T47D (cell line): ENCODE results near the gene CSF1.
"Not testable (repeated sequence)": the region's sequence is repeated elsewhere in the genome, so short reads cannot be mapped to it uniquely, and the experiment has no call there.

Source experiments
- DNase-seq, 2 experiments: peaks; one replicate each; pipeline versions ENCODE4 v3.0.0 to v3.0.0-alpha.2; 2011 to 2012; ENCODE audit warnings: low read depth in 1 of 2, low spot score in 1 of 2
- JUND ChIP-seq: IDR thresholded peaks from 2 replicates; pipeline ENCODE4 v1.6.1; 2012; ENCODE audit warnings: low read depth
- in situ Hi-C: cut with HindIII; loops from 2 replicates; pipeline ENCODE4 v1.10.0; 2016; ENCODE audit warnings: low sequenced_read_pairs, low pct_unique_long_range_greater_than_20kb

Gene CSF1

GRCh38 chr1:109877776-109878175, 32.9 kb upstream of the CSF1 start:
- no peak for DNase-seq
- in situ Hi-C loops: no loop called here
- no peak for TF ChIP-seq JUND

DNA sequence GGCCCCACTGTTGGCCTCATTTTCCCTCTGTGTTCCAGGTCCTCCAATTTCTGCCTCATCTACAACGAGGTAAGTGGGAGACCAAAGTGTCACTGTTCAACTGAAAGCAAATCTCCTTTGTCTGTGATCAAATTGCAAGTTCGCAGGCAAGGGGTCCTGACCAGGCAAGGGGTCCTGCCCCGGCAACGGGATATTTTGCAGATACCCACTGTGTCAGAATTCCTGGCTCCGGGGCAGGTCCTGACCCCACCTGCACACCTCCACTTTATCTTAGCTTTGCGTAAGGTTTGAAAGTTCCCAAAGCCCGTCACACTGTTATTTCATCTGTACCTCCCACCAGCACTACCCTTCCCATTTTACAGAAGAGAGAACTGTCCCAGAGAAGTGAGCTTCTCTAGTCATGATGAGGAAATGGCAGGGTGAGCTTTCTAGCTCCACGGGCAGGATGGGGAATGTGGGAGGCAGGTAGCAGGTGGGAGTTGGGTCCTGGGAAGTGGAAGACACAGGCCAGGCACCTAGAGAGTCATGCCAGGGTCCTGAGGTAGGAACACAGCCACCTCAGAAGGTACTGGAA, 32.0 kb upstream of the CSF1 start:
- TF ChIP-seq JUND: no peak
- no peak for DNase-seq
- in situ Hi-C loops: no loop called here

DNA sequence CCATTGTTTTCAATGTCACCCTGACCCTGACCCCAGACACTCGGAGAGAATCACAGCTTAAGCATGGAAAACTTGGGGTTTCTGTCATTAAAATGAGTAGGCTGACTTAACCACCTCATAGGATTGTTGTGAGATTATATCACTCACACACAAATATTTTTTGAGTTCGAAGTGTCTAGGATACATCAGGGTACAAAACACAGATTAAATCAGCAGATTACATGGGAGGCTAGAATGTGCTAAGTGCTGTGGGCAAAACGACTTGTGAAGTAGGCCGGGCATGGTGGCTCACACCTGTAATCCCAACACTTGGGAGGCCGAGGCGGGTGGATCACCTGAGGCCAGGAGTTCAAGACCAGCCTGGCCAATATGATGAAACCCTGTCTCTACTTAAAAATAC, 31.3 kb upstream of the CSF1 start:
- in situ Hi-C loops: not testable (repeated sequence)
- peak in 1 of 2 experiments; percentile 45 for DNase-seq

DNA sequence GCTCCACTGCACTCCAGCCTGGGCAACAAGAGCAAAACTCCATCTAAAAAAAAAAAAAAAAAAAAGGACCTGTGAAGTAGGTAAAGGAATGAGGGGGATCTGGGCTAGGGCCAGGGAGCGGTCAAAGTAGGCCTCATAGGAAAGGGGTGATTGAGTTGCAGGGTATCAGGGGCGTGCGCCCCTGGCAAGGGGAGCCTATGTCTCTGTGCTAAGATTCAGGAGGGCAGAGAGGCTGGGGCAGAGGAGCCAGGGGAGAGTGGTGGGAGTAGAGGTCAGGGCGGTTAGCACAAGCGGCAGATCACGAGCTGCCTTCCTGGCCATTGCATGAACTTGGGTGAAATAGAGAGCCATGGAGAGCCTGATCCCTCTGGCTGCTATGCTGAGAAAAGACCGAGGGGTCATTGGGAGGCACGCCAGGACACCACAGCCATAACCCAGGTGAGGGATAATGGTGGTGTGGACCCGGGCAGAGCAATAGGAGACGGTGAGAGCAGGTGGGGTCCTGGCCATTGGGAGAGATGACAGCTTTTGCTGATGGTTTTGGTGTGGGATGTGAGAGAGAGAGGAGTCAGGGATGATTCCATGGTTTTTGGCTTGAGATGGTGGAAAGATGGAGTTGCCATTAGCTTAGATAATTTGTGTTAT, 30.6 kb upstream of the CSF1 start:
- in situ Hi-C loops: no loop called here
- no peak for TF ChIP-seq JUND
- no peak for DNase-seq

DNA sequence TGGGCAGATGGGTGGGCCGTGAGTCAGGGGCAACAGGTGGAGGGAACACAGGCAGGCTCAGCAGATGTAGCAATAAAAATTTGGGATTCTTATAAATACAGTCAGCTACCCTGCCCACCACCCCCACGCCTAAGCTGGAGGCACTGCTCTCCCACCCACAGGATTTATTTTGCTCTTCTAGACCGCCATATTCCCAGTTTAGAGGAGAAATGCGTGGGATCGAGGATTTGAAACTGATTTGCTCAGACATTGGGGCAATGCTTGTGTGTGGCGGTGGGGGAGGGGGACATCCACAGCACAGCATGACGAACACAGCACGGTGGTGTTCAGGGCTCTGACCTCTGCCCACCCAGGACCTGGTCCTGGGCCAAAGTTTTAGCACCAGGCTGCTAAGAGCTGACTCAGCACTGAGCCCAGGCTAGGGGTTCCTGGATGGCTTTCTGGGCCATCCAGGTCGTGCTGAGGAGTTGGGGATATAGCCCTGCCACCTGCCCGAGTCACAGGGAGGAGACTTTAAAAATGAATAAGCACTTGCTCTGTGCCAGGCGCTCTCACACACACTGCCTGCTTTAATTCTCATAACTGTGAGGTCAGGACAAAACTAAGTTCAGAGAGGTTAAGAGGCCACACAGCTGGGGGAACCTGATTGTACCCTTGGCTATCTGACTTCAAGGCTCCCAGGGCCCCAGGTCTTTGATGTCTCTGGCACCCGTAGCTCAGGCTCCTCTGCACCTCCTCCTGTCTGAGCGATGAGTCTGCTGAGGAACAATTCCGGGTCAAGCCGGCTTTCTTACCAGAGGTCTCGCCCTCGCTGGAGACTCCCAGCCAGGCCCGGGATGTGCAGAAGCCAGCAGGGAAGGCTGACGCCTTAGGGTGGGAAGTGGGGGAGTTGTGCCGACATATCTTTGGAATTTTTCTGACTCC, 29.4 kb upstream of the CSF1 start:
- in situ Hi-C loops: no loop called here
- no peak for DNase-seq
- TF ChIP-seq JUND: no peak

DNA sequence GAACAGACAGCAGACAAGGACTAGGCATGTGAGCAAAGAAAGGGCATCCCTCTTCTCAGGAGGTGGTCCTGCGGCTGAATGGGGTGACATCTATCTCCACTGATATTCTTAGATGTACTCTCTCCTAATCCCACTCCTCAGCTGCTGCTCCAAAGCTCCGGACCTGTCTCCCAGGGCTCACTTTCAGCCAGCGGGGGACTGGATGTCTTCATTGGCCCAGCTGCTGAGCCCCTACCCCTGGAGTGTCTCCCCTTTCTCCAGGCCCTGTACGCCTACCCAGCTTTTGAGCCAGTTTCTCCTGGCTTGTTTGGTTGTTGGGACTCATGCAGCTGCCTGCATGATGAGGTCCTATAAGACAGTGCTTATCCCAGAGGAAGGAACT, 28.8 kb upstream of the CSF1 start:
- no peak for DNase-seq
- in situ Hi-C loops: no loop called here
- no peak for TF ChIP-seq JUND

GRCh38 chr1:109882288-109883245, 28.1 kb upstream of the CSF1 start:
- no peak for TF ChIP-seq JUND
- DNase-seq: no peak
- in situ Hi-C loops: no loop called here

GRCh38 chr1:109883248-109883955, 27.2 kb upstream of the CSF1 start:
- DNase-seq: no peak
- no peak for TF ChIP-seq JUND
- in situ Hi-C loops: no loop called here

DNA sequence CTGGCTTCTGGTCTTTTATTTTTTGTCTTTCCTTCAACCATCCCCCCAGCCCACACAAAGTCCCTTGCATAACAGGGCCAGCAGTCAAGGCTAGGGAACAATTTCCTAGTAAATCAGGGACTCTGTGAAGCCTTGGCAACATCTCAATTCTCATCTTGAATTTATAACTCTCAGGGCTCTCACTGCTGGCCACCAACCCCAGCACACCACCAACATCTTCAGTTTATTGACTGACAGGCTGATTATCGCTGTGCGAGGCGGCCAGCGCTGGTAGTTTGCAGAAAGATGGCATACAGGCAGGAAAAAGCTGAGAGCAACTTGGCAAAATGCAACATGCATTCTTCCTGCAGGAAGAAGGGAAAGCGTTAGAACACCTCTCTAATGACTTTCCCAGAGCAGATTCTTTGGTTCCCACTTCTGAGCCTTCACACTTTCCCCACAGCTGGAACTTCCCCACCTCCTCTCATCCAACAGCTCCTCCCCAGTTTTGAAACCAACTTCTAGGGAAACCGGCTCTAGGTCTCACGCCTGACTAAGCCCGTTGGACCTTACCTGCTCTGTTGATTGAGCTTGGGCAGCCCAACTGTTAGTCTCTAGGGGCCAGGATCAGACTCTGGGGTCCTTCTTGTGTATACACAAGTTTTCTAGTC, 26.3 kb upstream of the CSF1 start:
- TF ChIP-seq JUND: no peak
- in situ Hi-C loops: no loop called here
- no peak for DNase-seq

DNA sequence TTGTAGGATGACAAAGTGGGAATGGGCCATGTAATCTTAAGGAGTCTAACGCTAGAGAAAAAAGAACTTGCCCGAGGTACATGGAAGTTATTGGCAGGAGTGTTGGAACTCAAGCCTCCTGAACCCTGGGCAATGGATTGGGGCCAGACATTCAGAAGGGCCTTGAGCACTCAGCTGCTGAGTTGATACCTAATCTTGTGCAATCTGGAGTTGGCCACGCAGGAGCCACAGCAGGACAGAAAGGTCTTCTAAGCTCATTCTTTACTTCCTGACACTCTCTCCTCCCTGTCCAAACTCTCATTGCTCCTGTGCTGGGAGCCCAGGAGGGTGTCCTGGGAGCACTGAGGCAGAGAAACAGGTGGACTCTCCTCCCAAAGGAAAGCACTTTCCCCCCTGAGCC, 25.1 kb upstream of the CSF1 start:
- TF ChIP-seq JUND: no peak
- DNase-seq: no peak
- in situ Hi-C loops: no loop called here

- in situ Hi-C loops: no loop called here
- TF ChIP-seq JUND: no peak
Observed at GRCh38 chr1:109886827-109887226, 23.8 kb upstream of the CSF1 start.

More at GRCh38 chr1:109886827-109887226, 23.8 kb upstream of the CSF1 start:
- no peak for DNase-seq
